B cell (primary cell): ENCODE data around the gene MVB12B.

Source experiments
- CTCF ChIP-seq: fragments of 200-600 bp; IDR thresholded peaks from one replicate; pipeline ENCODE4 v1.8.0; 2022; ENCODE audit warnings: antibody characterized with exemption, mild to moderate bottlenecking
- EZH2 ChIP-seq: IDR thresholded peaks from 2 replicates; pipeline ENCODE4 v1.6.1; 2012; ENCODE audit warnings: borderline replicate concordance, low read depth, mild to moderate bottlenecking, moderate library complexity, low read length; ENCODE audit not compliant: insufficient read depth, poor library complexity, severe bottlenecking

DNA sequence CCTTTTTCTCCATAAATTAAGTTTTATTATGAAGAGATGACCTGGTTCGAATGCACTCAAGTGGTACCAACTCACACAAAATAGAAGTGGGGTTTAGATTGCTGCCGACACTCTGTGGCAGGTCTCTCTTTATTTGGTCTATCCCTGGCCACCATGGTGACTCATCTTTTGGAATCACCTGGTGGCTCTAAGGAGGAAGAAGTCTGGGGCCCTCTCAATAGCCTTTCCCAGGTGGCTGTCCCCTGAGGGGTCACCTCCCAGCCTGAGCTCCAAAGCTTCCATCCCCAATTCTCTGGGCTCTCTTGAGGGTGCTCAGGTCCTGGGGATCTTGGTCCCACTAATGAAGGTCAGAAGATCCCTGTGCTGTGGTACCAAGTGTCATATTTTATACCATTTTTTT, 136.8 kb downstream of the MVB12B start:
- no peak for TF ChIP-seq CTCF
- TF ChIP-seq EZH2, result no peak
